ENCODE results near the gene ATP10D.
"Not testable (repeated sequence)": the region's sequence is repeated elsewhere in the genome, so short reads cannot be mapped to it uniquely, and the experiment has no call there.

The ATP10D gene

GRCh38 chr4:47532658-47533057 is 47.6 kb downstream of the ATP10D start:
- DNase-seq (ENCODE audit: low read depth) = no peak
- no peak overlapping the region for H3K4me3 ChIP-seq (ENCODE audit: low read length)
- no peak for TF ChIP-seq CTCF (conservative IDR thresholded peaks at IDR 0.05; ENCODE audit: low read length)

- no peak overlapping the region for H3K4me3 ChIP-seq (ENCODE audit: low read length)
- no peak for TF ChIP-seq CTCF (conservative IDR thresholded peaks at IDR 0.05; ENCODE audit: low read length)
- peak; percentile 15 for DNase-seq (ENCODE audit: low read depth)
These were observed 48.7 kb downstream of the ATP10D start for GRCh38 chr4:47533689-47534347.

GRCh38 chr4:47534772-47535171 is 49.7 kb downstream of the ATP10D start:
- DNase-seq (ENCODE audit: low read depth) = no peak
- TF ChIP-seq CTCF (conservative IDR thresholded peaks at IDR 0.05; ENCODE audit: low read length) = no peak
- H3K4me3 ChIP-seq (ENCODE audit: low read length) = no peak overlapping the region

GRCh38 chr4:47535567-47536147 is 50.6 kb downstream of the ATP10D start:
- no peak for TF ChIP-seq CTCF (conservative IDR thresholded peaks at IDR 0.05; ENCODE audit: low read length)
- no peak for DNase-seq (ENCODE audit: low read depth)
- H3K4me3 ChIP-seq (ENCODE audit: low read length) = no peak overlapping the region

- no peak for TF ChIP-seq CTCF (conservative IDR thresholded peaks at IDR 0.05; ENCODE audit: low read length)
- peak; percentile 60 for DNase-seq (ENCODE audit: low read depth)
- no peak overlapping the region for H3K4me3 ChIP-seq (ENCODE audit: low read length)
These were observed 51.9 kb downstream of the ATP10D start for GRCh38 chr4:47536966-47537365.

GRCh38 chr4:47538111-47538824 is 53.2 kb downstream of the ATP10D start:
- H3K4me3 ChIP-seq (ENCODE audit: low read length) = no peak overlapping the region
- peak; percentile 43 for DNase-seq (ENCODE audit: low read depth)
- TF ChIP-seq CTCF (conservative IDR thresholded peaks at IDR 0.05; ENCODE audit: low read length) = no peak

GRCh38 chr4:47538825-47539154 is 53.7 kb downstream of the ATP10D start:
- DNase-seq (ENCODE audit: low read depth) = no peak
- TF ChIP-seq CTCF (conservative IDR thresholded peaks at IDR 0.05; ENCODE audit: low read length) = no peak
- H3K4me3 ChIP-seq (ENCODE audit: low read length) = no peak overlapping the region

- DNase-seq (ENCODE audit: low read depth); H3K4me3 ChIP-seq (ENCODE audit: low read length): not testable (repeated sequence)
These were observed 57.6 kb downstream of the ATP10D start for GRCh38 chr4:47542640-47543039.
